GM19455 (cell line): ENCODE results near the gene CD244.

ENCODE experiments used
- ATAC-seq: cut with Tn5 transposase; IDR thresholded peaks from one replicate; pipeline ENCODE4 v1.9.1; 2021; ENCODE audit not compliant: unreplicated experiment

CD244 gene

GRCh38 chr1:160850541-160850940, 12.1 kb downstream of the CD244 start:
- no peak for ATAC-seq

GRCh38 chr1:160846281-160846680, 16.4 kb downstream of the CD244 start:
- no peak for ATAC-seq

- ATAC-seq = no peak
Measured at GRCh38 chr1:160844447-160845232, 18.0 kb downstream of the CD244 start.

GRCh38 chr1:160841079-160841478, 21.6 kb downstream of the CD244 start:
- ATAC-seq = no peak

GRCh38 chr1:160839746-160840145, 22.9 kb downstream of the CD244 start:
- ATAC-seq = no peak

GRCh38 chr1:160838888-160839287, 23.8 kb downstream of the CD244 start:
- ATAC-seq = no peak

- ATAC-seq = peak; percentile 83
Measured at GRCh38 chr1:160837558-160838205, 25.0 kb downstream of the CD244 start.

- ATAC-seq = no peak
Measured at GRCh38 chr1:160836981-160837557, 25.6 kb downstream of the CD244 start.

GRCh38 chr1:160836561-160836960, 26.1 kb downstream of the CD244 start:
- no peak for ATAC-seq

- no peak for ATAC-seq
Measured at GRCh38 chr1:160835751-160836150, 26.9 kb downstream of the CD244 start.

GRCh38 chr1:160834945-160835565, 27.6 kb downstream of the CD244 start:
- no peak for ATAC-seq

- no peak for ATAC-seq
Measured at GRCh38 chr1:160830321-160831153, 32.1 kb downstream of the CD244 start.

GRCh38 chr1:160829766-160830165, 32.9 kb downstream of the CD244 start:
- no peak for ATAC-seq

- no peak for ATAC-seq
Measured at GRCh38 chr1:160827418-160827817, 35.3 kb downstream of the CD244 start.

GRCh38 chr1:160826546-160826945, 36.1 kb downstream of the CD244 start:
- no peak for ATAC-seq

GRCh38 chr1:160823296-160823695, 39.4 kb downstream of the CD244 start:
- no peak for ATAC-seq

- ATAC-seq = no peak
Measured at GRCh38 chr1:160821627-160822026, 41.1 kb downstream of the CD244 start.

GRCh38 chr1:160819186-160819585, 43.5 kb downstream of the CD244 start:
- ATAC-seq = no peak

- no peak for ATAC-seq
Measured at GRCh38 chr1:160818207-160818937, 44.3 kb downstream of the CD244 start.

GRCh38 chr1:160814856-160815255, 47.8 kb downstream of the CD244 start:
- ATAC-seq = no peak
